NT2/D1 (cell line): Measurements from ENCODE around the gene RTBDN.

ENCODE experiments used
- SUZ12 ChIP-seq: IDR thresholded peaks from 2 replicates; pipeline ENCODE4 v1.6.1; 2011; ENCODE audit not compliant: insufficient read length, insufficient read depth; ENCODE audit errors: extremely low read depth
- YY1 ChIP-seq: IDR thresholded peaks from 2 replicates; pipeline ENCODE4 v1.6.1; 2011; ENCODE audit not compliant: insufficient read length, insufficient read depth
- ZNF274 ChIP-seq: IDR thresholded peaks from 2 replicates; pipeline ENCODE4 v1.6.1; 2011; ENCODE audit warnings: mild to moderate bottlenecking, low read depth, low read length

DNA sequence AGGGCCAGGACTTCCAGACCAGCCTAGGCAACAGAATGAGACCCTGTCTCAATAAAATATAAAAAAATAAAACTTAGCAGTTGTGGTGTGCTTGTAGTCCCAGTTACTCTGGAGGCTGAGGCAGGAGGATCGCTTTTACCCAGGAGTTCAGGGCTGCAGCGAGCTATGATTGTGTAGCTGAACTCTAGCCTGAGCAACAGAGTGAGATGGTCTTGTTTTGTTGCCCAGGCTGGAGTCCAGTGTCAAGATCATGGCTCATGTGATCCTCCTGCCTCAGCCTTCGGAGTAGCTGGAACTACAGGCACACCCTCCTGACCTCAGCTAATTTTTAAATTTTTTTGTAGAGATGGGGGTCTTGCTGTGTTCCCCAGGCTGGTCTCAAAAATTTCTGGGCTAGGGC, 47.4 kb downstream of the RTBDN start:
- TF ChIP-seq SUZ12 (no peak), YY1 (no peak), ZNF274 (no peak)
